ENCODE measurements around the gene MLLT11.
"Not testable (repeated sequence)": the region's sequence is repeated elsewhere in the genome, so short reads cannot be mapped to it uniquely, and the experiment has no call there.

Gene MLLT11

GRCh38 chr1:151072224-151072623, 12.0 kb downstream of the MLLT11 start:
- no peaks in the 10 kb centered on the region for H3K9me3 ChIP-seq (ENCODE audit: severe bottlenecking)
- no peak for DNase-seq (ENCODE audit: low spot score)
- ATAC-seq (ENCODE audit: low read depth): no peak

GRCh38 chr1:151085953-151086559, 25.9 kb downstream of the MLLT11 start:
- TF ChIP-seq, protein P1, sequence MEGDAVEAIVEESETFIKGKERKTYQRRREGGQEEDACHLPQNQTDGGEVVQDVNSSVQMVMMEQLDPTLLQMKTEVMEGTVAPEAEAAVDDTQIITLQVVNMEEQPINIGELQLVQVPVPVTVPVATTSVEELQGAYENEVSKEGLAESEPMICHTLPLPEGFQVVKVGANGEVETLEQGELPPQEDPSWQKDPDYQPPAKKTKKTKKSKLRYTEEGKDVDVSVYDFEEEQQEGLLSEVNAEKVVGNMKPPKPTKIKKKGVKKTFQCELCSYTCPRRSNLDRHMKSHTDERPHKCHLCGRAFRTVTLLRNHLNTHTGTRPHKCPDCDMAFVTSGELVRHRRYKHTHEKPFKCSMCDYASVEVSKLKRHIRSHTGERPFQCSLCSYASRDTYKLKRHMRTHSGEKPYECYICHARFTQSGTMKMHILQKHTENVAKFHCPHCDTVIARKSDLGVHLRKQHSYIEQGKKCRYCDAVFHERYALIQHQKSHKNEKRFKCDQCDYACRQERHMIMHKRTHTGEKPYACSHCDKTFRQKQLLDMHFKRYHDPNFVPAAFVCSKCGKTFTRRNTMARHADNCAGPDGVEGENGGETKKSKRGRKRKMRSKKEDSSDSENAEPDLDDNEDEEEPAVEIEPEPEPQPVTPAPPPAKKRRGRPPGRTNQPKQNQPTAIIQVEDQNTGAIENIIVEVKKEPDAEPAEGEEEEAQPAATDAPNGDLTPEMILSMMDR (IDR thresholded peaks at IDR 0.05; ENCODE audit: poor library complexity, severe bottlenecking): no peak
- H3K9me3 ChIP-seq (ENCODE audit: severe bottlenecking): no peaks in the 10 kb centered on the region
- H3K4me1 ChIP-seq (ENCODE audit: insufficient read depth, poor library complexity, severe bottlenecking): no peaks in the 10 kb centered on the region
- no peak overlapping the region for H3K4me3 ChIP-seq (ENCODE audit: severe bottlenecking)
- DNase-seq (ENCODE audit: low spot score): no peak
- no peak overlapping the region for H3K27ac ChIP-seq (ENCODE audit: poor library complexity, severe bottlenecking)
- ATAC-seq (ENCODE audit: low read depth): no peak
- no peaks in the 10 kb centered on the region for H3K36me3 ChIP-seq (ENCODE audit: low read depth)
- H3K27me3 ChIP-seq (ENCODE audit: insufficient read depth, poor library complexity, severe bottlenecking): no peaks in the 10 kb centered on the region

More at GRCh38 chr1:151072224-151072623, 12.0 kb downstream of the MLLT11 start:
- Histone ChIP-seq H3K4me1 (ENCODE audit: insufficient read depth, poor library complexity, severe bottlenecking) (no peaks in the 10 kb centered on the region), H3K36me3 (ENCODE audit: low read depth) (peaks cover 2% of the 10 kb centered on the region; the same call in 1 of the 2 replicates), H3K4me3 (ENCODE audit: severe bottlenecking) (no peak overlapping the region), H3K27me3 (ENCODE audit: insufficient read depth, poor library complexity, severe bottlenecking) (no peaks in the 10 kb centered on the region), H3K27ac (ENCODE audit: poor library complexity, severe bottlenecking) (no peak overlapping the region)
- TF ChIP-seq, protein P1 (IDR thresholded peaks at IDR 0.05; ENCODE audit: poor library complexity, severe bottlenecking): no peak

- not testable (repeated sequence) for H3K27me3 ChIP-seq (ENCODE audit: insufficient read depth, poor library complexity, severe bottlenecking); H3K36me3 ChIP-seq (ENCODE audit: low read depth); ATAC-seq (ENCODE audit: low read depth); H3K9me3 ChIP-seq (ENCODE audit: severe bottlenecking); H3K27ac ChIP-seq (ENCODE audit: poor library complexity, severe bottlenecking); DNase-seq (ENCODE audit: low spot score); H3K4me1 ChIP-seq (ENCODE audit: insufficient read depth, poor library complexity, severe bottlenecking); H3K4me3 ChIP-seq (ENCODE audit: severe bottlenecking)
These were observed 37.2 kb downstream of the MLLT11 start for GRCh38 chr1:151097426-151097825.

DNA sequence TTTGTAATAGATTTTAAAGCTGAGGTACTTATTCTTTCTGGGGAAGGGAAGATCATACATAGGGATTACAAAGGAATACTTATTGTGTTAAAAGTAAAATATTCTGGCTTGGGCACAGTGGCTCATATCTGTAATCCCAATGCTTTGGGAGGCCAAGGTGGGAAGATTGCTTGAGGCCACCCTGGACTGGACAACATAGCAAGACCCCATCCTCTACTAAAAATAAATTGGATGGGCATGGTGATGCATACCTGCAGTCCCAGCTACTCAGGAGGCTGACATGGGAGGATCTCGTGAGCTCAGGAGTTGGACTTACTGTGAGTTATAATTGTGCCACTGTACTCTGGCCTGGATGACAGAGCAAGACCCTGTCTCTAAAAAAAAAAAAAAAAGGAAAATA, 37.9 kb downstream of the MLLT11 start:
- Histone ChIP-seq H3K27ac (ENCODE audit: poor library complexity, severe bottlenecking) (no peak overlapping the region), H3K4me1 (ENCODE audit: insufficient read depth, poor library complexity, severe bottlenecking) (no peaks in the 10 kb centered on the region), H3K27me3 (ENCODE audit: insufficient read depth, poor library complexity, severe bottlenecking) (no peaks in the 10 kb centered on the region), H3K9me3 (ENCODE audit: severe bottlenecking) (no peaks in the 10 kb centered on the region), H3K36me3 (ENCODE audit: low read depth) (no peaks in the 10 kb centered on the region; the same call in 1 of the 2 replicates), H3K4me3 (ENCODE audit: severe bottlenecking) (no peak overlapping the region)
- no peak for ATAC-seq (ENCODE audit: low read depth)
- TF ChIP-seq, protein P1 (IDR thresholded peaks at IDR 0.05; ENCODE audit: poor library complexity, severe bottlenecking): no peak
- DNase-seq (ENCODE audit: low spot score): no peak

GRCh38 chr1:151104630-151105029, 44.4 kb downstream of the MLLT11 start:
- no peak for ATAC-seq (ENCODE audit: low read depth)
- Histone ChIP-seq H3K36me3 (ENCODE audit: low read depth) (no peaks in the 10 kb centered on the region), H3K27ac (ENCODE audit: poor library complexity, severe bottlenecking) (no peak overlapping the region), H3K9me3 (ENCODE audit: severe bottlenecking) (no peaks in the 10 kb centered on the region), H3K27me3 (ENCODE audit: insufficient read depth, poor library complexity, severe bottlenecking) (no peaks in the 10 kb centered on the region), H3K4me1 (ENCODE audit: insufficient read depth, poor library complexity, severe bottlenecking) (peaks cover 14% of the 10 kb centered on the region), H3K4me3 (ENCODE audit: severe bottlenecking) (no peak overlapping the region)
- TF ChIP-seq, protein P1 (IDR thresholded peaks at IDR 0.05; ENCODE audit: poor library complexity, severe bottlenecking): no peak
- no peak for DNase-seq (ENCODE audit: low spot score)

Data from RWPE2 (cell line).